SK-N-SH (cell line): ENCODE data around the gene CPT1B.

Experiments used
- EP300 ChIP-seq, 2 experiments: IDR thresholded peaks; 2 replicates each; pipeline versions ENCODE4 v1.4.0 to v1.6.1; 2012; ENCODE audit warnings: borderline replicate concordance in 1 of 2, low read depth in 1 of 2, low read length in 1 of 2
- TF ChIP-seq, protein P1 (sequence below): fragments of 200-600 bp; sonication (generic); IDR thresholded peaks from 2 replicates; pipeline ENCODE4 v1.6.1; 2017; ENCODE audit warnings: antibody characterized with exemption, mild to moderate bottlenecking, moderate library complexity

DNA sequence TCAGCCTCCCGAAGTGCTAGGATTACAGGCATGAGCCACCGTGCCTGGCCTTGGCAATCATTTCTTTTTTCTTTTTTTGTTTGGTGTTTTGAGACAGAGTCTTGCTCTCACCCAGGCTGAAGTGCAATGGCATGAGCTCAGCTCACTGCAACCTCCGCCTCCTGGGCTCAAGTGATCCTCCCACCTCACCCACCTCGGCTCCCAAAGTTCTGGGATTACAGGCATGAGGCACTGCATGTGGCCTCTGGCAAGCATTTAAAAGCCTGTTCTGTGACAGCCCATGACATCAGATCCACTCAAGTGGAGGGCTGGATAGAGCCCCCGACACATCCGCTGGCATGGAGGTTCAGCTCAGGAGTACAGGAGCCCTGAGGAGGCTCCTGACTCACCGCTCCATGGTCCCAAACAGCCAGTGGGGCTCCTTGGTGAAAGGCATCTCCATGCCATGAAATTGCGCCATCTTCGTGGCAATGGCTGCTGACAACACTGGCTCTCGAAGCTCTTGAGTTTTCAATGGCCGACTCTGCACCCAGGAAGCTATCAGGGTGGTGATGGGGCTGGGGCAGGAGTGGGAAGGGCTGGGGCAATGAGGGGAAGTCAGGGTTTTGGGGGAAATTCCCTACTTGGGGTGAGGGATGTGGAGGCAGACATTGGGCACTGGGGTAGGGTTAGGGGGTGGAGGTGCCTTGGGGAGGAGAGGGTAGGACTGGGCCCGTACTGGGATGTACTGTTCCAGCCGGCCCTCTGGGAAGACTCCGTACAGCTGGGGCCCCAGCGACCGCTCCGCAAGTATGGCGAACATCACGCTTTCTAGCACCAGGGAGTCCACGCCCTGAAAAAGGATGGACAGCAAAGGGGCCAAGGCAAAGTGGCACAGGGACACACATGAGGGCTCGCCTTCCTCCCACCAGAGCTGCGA, 3.1 kb upstream of the CPT1B start:
- TF ChIP-seq, protein P1, sequence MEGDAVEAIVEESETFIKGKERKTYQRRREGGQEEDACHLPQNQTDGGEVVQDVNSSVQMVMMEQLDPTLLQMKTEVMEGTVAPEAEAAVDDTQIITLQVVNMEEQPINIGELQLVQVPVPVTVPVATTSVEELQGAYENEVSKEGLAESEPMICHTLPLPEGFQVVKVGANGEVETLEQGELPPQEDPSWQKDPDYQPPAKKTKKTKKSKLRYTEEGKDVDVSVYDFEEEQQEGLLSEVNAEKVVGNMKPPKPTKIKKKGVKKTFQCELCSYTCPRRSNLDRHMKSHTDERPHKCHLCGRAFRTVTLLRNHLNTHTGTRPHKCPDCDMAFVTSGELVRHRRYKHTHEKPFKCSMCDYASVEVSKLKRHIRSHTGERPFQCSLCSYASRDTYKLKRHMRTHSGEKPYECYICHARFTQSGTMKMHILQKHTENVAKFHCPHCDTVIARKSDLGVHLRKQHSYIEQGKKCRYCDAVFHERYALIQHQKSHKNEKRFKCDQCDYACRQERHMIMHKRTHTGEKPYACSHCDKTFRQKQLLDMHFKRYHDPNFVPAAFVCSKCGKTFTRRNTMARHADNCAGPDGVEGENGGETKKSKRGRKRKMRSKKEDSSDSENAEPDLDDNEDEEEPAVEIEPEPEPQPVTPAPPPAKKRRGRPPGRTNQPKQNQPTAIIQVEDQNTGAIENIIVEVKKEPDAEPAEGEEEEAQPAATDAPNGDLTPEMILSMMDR = no peak
- TF ChIP-seq EP300 (IDR thresholded peaks at IDR 0.05; ENCODE audit: borderline replicate concordance in 1 of 2, low read depth in 1 of 2, low read length in 1 of 2) = no peak
